ENCODE results near the gene GGT5. TPM values are rescaled to one million over a fixed set of nuclear protein-coding genes. Genes with fewer than 3 reads are reported as not detected.
"Not testable (repeated sequence)": the region's sequence is repeated elsewhere in the genome, so short reads cannot be mapped to it uniquely, and the experiment has no call there.

Gene GGT5
- total RNA-seq, 2 experiments from 2014 or later = not detected

- DNase-seq (no peak), ATAC-seq (ENCODE audit: poor library complexity) (no peak)
- no peak for TF ChIP-seq CTCF (IDR thresholded peaks at IDR 0.05)
- no peaks in the 10 kb centered on the region for H3K9me3 ChIP-seq (ENCODE audit: control insufficient read depth in 1 of 2, insufficient read depth in 1 of 2, low read length in 2 of 2)
- H3K36me3 ChIP-seq (ENCODE audit: insufficient read depth, low read length) = no peaks in the 10 kb centered on the region
- Mint-ChIP-seq H3K27ac (peak overlapping the region; percentile 61), H3K9me3 (no peaks in the 10 kb centered on the region), H3K27me3 (no peaks in the 10 kb centered on the region), H3K4me3 (no peak overlapping the region), H3K4me1 (ENCODE audit: low read depth) (peaks cover 18% of the 10 kb centered on the region), H3K36me3 (ENCODE audit: low read depth) (no peaks in the 10 kb centered on the region)
- no peak overlapping the region for H3K4me3 ChIP-seq (ENCODE audit: low read length)
- H3K4me1 ChIP-seq (ENCODE audit: insufficient read depth, low read length) = peaks cover 15% of the 10 kb centered on the region
- no peaks in the 10 kb centered on the region for H3K27me3 ChIP-seq (ENCODE audit: control insufficient read depth in 1 of 2, insufficient read depth in 2 of 2, low read length in 2 of 2)
- CTCF ChIA-PET = no interaction called here
- no peak overlapping the region for H3K27ac ChIP-seq (ENCODE audit: low read depth in 1 of 2, low read length in 2 of 2)
- POLR2A ChIA-PET = no interaction called here
- intact Hi-C loops (cut with DNase I, micrococcal nuclease) = no loop called here
These were observed 37.4 kb downstream of the GGT5 start for GRCh38 chr22:24207264-24208011.

GRCh38 chr22:24206460-24207263, 38.2 kb downstream of the GGT5 start:
- H3K27me3 ChIP-seq (ENCODE audit: control insufficient read depth in 1 of 2, insufficient read depth in 2 of 2, low read length in 2 of 2); H3K27me3 Mint-ChIP-seq; H3K27ac ChIP-seq (ENCODE audit: low read depth in 1 of 2, low read length in 2 of 2); DNase-seq; POLR2A ChIA-PET; H3K4me3 Mint-ChIP-seq; H3K4me3 ChIP-seq (ENCODE audit: low read length); H3K9me3 ChIP-seq (ENCODE audit: control insufficient read depth in 1 of 2, insufficient read depth in 1 of 2, low read length in 2 of 2); ATAC-seq (ENCODE audit: poor library complexity); intact Hi-C loops (cut with DNase I, micrococcal nuclease); H3K36me3 ChIP-seq (ENCODE audit: insufficient read depth, low read length); H3K36me3 Mint-ChIP-seq (ENCODE audit: low read depth); H3K9me3 Mint-ChIP-seq: not testable (repeated sequence)
- peaks cover 18% of the 10 kb centered on the region for H3K4me1 Mint-ChIP-seq (ENCODE audit: low read depth)
- CTCF ChIA-PET = interaction anchor here (0.6 kb wide), 1 partner anchor 148 kb away, joined by 3 read pairs; no protein-coding TSS in a partner anchor
- H3K27ac Mint-ChIP-seq = peak overlapping the region; percentile 61
- H3K4me1 ChIP-seq (ENCODE audit: insufficient read depth, low read length) = peaks cover 15% of the 10 kb centered on the region

- Mint-ChIP-seq H3K4me1 (ENCODE audit: low read depth) (peaks cover 18% of the 10 kb centered on the region), H3K36me3 (ENCODE audit: low read depth) (no peaks in the 10 kb centered on the region), H3K9me3 (no peaks in the 10 kb centered on the region), H3K27me3 (no peaks in the 10 kb centered on the region), H3K4me3 (no peak overlapping the region), H3K27ac (no peak overlapping the region)
- H3K27ac ChIP-seq (ENCODE audit: low read depth in 1 of 2, low read length in 2 of 2) = no peak overlapping the region
- ChIA-PET CTCF (interaction anchor here (2.0 kb wide), 1 partner anchor 50 kb away, joined by 4 read pairs; no protein-coding TSS in a partner anchor), POLR2A (no interaction called here)
- peaks cover 15% of the 10 kb centered on the region for H3K4me1 ChIP-seq (ENCODE audit: insufficient read depth, low read length)
- no peaks in the 10 kb centered on the region for H3K9me3 ChIP-seq (ENCODE audit: control insufficient read depth in 1 of 2, insufficient read depth in 1 of 2, low read length in 2 of 2)
- ATAC-seq (ENCODE audit: poor library complexity) (no peak), DNase-seq (peak in 1 of 14 experiments; percentile 23)
- intact Hi-C loops (cut with DNase I, micrococcal nuclease) = no loop called here
- no peak for TF ChIP-seq CTCF (IDR thresholded peaks at IDR 0.05)
- no peak overlapping the region for H3K4me3 ChIP-seq (ENCODE audit: low read length)
- H3K36me3 ChIP-seq (ENCODE audit: insufficient read depth, low read length) = no peaks in the 10 kb centered on the region
- H3K27me3 ChIP-seq (ENCODE audit: control insufficient read depth in 1 of 2, insufficient read depth in 2 of 2, low read length in 2 of 2) = no peaks in the 10 kb centered on the region
These were observed 39.3 kb downstream of the GGT5 start for GRCh38 chr22:24205438-24206195.

GRCh38 chr22:24203856-24204255, 41.0 kb downstream of the GGT5 start:
- not testable (repeated sequence) for H3K27ac Mint-ChIP-seq

More at GRCh38 chr22:24203856-24204255, 41.0 kb downstream of the GGT5 start:
- H3K36me3 ChIP-seq (ENCODE audit: insufficient read depth, low read length); ATAC-seq (ENCODE audit: poor library complexity); DNase-seq; H3K27me3 Mint-ChIP-seq; H3K36me3 Mint-ChIP-seq (ENCODE audit: low read depth); H3K4me3 ChIP-seq (ENCODE audit: low read length); H3K27ac ChIP-seq (ENCODE audit: low read depth in 1 of 2, low read length in 2 of 2); H3K4me3 Mint-ChIP-seq; POLR2A ChIA-PET; intact Hi-C loops (cut with DNase I, micrococcal nuclease); H3K27me3 ChIP-seq (ENCODE audit: control insufficient read depth in 1 of 2, insufficient read depth in 2 of 2, low read length in 2 of 2); CTCF ChIA-PET; H3K9me3 ChIP-seq (ENCODE audit: control insufficient read depth in 1 of 2, insufficient read depth in 1 of 2, low read length in 2 of 2); H3K9me3 Mint-ChIP-seq: not testable (repeated sequence)
- H3K4me1 Mint-ChIP-seq (ENCODE audit: low read depth) = peaks cover 18% of the 10 kb centered on the region
- H3K4me1 ChIP-seq (ENCODE audit: insufficient read depth, low read length) = peaks cover 15% of the 10 kb centered on the region

Data from CD4-positive, alpha-beta T cell (primary cell).